GM12878 (cell line): Measurements from ENCODE around the gene GNA15. TPM values are rescaled to one million over a fixed set of nuclear protein-coding genes. Genes with fewer than 3 reads are reported as not detected.

ENCODE experiments used
- ATAC-seq: fragments of 200-7000 bp; cut with Tn5 transposase; 3 replicates; pipeline ENCODE4 v1.9.1; 2020; ENCODE audit warnings: mild to moderate bottlenecking, moderate library complexity
- BruUV-seq: library from RNA; stranded (reverse); fragments of 400-500 nt; replicated peaks from 2 replicates; lab custom pipeline; 2021; lab: Mats Ljungman, UMichigan
- CTCF ChIA-PET: fragments of 300-600 bp; sonication (Branson Sonifier 250); formaldehyde crosslinking; extraction: SDS; loops from one replicate; lab custom pipeline; 2021; ENCODE audit warnings: inconsistent platforms; lab: Yijun Ruan, JAX
- POLR2A ChIA-PET: fragments of 350-600 bp; formaldehyde crosslinking; extraction: SDS; loops from one replicate; lab custom pipeline; 2021; ENCODE audit warnings: inconsistent platforms; lab: Charles Lee
- RAD21 ChIA-PET: fragments of 300-600 bp; sonication (Branson Sonifier 250); formaldehyde crosslinking; loops from one replicate; lab custom pipeline; 2023; ENCODE audit warnings: antibody characterized with exemption; ENCODE audit not compliant: unreplicated experiment; lab: Charles Lee
- SMC1A ChIA-PET: fragments of 300-600 bp; sonication (Branson Sonifier 250); formaldehyde crosslinking; loops from one replicate; lab custom pipeline; 2023; ENCODE audit not compliant: unreplicated experiment, uncharacterized antibody; lab: Charles Lee
- DNase-seq: peaks from one replicate; pipeline ENCODE4 v3.0.0-alpha.2; 2011; ENCODE audit warnings: low read depth, low spot score
- FAIRE-seq: peaks from 3 replicates; lab custom pipeline; 2011; peaks lifted over from hg19 to GRCh38; lab: Jason Lieb, UNC
- H2AFZ ChIP-seq: 2 replicates; pipeline ENCODE4 v1.6.0; 2011; ENCODE audit warnings: low read depth, low read length, control low read depth; ENCODE audit not compliant: control insufficient read depth
- H3K27ac ChIP-seq: 2 replicates; pipeline ENCODE4 v1.5.1; 2011; ENCODE audit warnings: control low read depth; ENCODE audit not compliant: control insufficient read depth, insufficient read depth
- H3K27me3 ChIP-seq, 2 experiments: replicated peaks in 1 of 2; 2 replicates each; pipeline versions ENCODE4 v1.6.0 to v1.6.1; 2011; ENCODE audit warnings: low read length in 1 of 2; ENCODE audit not compliant: control insufficient read depth in 2 of 2, insufficient read depth in 2 of 2
- H3K36me3 ChIP-seq, 2 experiments: 2 replicates each; pipeline ENCODE4 v1.5.1; 2011; ENCODE audit warnings: low read length in 1 of 2; ENCODE audit not compliant: control insufficient read depth in 2 of 2, insufficient read depth in 2 of 2
- H3K4me1 ChIP-seq: 2 replicates; pipeline ENCODE4 v1.6.1; 2011; ENCODE audit warnings: mild to moderate bottlenecking, low read length, moderate library complexity, mixed read lengths; ENCODE audit not compliant: control insufficient read depth, insufficient read depth
- H3K4me2 ChIP-seq: 2 replicates; pipeline ENCODE4 v1.6.0; 2011; ENCODE audit warnings: control low read depth; ENCODE audit not compliant: control insufficient read depth, insufficient read depth
- H3K4me3 ChIP-seq: fragments of 200-600 bp; sonication (generic); 2 replicates; pipeline ENCODE4 v1.5.1; 2016
- H3K79me2 ChIP-seq: 2 replicates; pipeline ENCODE4 v1.6.0; 2011; ENCODE audit warnings: low read length; ENCODE audit not compliant: control insufficient read depth, insufficient read depth
- H3K9ac ChIP-seq: 2 replicates; pipeline ENCODE4 v1.8.0; 2011; ENCODE audit warnings: low read length, control low read depth, mixed read lengths; ENCODE audit not compliant: control insufficient read depth, insufficient read depth
- H3K9me3 ChIP-seq: replicated peaks from 3 replicates; pipeline ENCODE4 v1.5.1; 2011; ENCODE audit warnings: mild to moderate bottlenecking, low read length; ENCODE audit not compliant: control insufficient read depth, insufficient read depth
- H4K20me1 ChIP-seq: 2 replicates; pipeline ENCODE4 v1.6.0; 2011; ENCODE audit not compliant: control insufficient read depth, insufficient read depth
- BCL3 ChIP-seq: IDR thresholded peaks from 2 replicates; pipeline ENCODE4 v1.6.1; 2011; ENCODE audit warnings: borderline replicate concordance, low read depth, mild to moderate bottlenecking, moderate library complexity, low read length; ENCODE audit not compliant: insufficient read depth, poor library complexity, severe bottlenecking
- CBX5 ChIP-seq: sonication (generic); IDR thresholded peaks from 2 replicates; pipeline ENCODE4 v1.6.1; 2016; ENCODE audit warnings: low read depth, moderate library complexity, mild to moderate bottlenecking, inconsistent platforms
- DPF2 ChIP-seq: fragments of 450-650 bp; IDR thresholded peaks from 2 replicates; pipeline ENCODE4 v1.6.1; 2017; ENCODE audit warnings: mild to moderate bottlenecking
- ELK1 ChIP-seq: IDR thresholded peaks from 2 replicates; pipeline ENCODE4 v1.6.1; 2012; ENCODE audit warnings: low read depth, low read length, improper control_type of control experiment
- HDGF ChIP-seq: fragments of 450-650 bp; IDR thresholded peaks from 2 replicates; pipeline ENCODE4 v1.6.1; 2016; ENCODE audit warnings: antibody characterized with exemption
- IKZF1 ChIP-seq: fragments of 450-650 bp; conservative IDR thresholded peaks from 2 replicates; pipeline ENCODE4 v1.6.1; 2017; ENCODE audit warnings: antibody characterized with exemption, mild to moderate bottlenecking
- IKZF2 ChIP-seq, 2 experiments: fragments of 450-650 bp; IDR thresholded peaks; 2 replicates each; pipeline ENCODE4 v1.6.1; 2017; ENCODE audit warnings: mild to moderate bottlenecking in 2 of 2, moderate library complexity in 2 of 2
- NBN ChIP-seq: fragments of 450-650 bp; IDR thresholded peaks from 2 replicates; pipeline ENCODE4 v1.6.1; 2016
- PKNOX1 ChIP-seq: fragments of 450-650 bp; IDR thresholded peaks from 2 replicates; pipeline ENCODE4 v1.6.1; 2016; ENCODE audit warnings: mild to moderate bottlenecking
- SIX5 ChIP-seq: IDR thresholded peaks from 2 replicates; pipeline ENCODE4 v1.6.1; 2011; ENCODE audit warnings: mild to moderate bottlenecking, low read depth, low read length, moderate library complexity; ENCODE audit not compliant: severe bottlenecking
- SMARCA5 ChIP-seq: fragments of 450-650 bp; IDR thresholded peaks from 2 replicates; pipeline ENCODE4 v1.6.1; 2017; ENCODE audit warnings: mild to moderate bottlenecking
- SREBF2 ChIP-seq: IDR thresholded peaks from 2 replicates; pipeline ENCODE4 v1.6.1; 2012; ENCODE audit warnings: mild to moderate bottlenecking, low read length
- ZBTB33 ChIP-seq: fragments of 450-650 bp; IDR thresholded peaks from 2 replicates; pipeline ENCODE4 v1.6.1; 2017; ENCODE audit warnings: mild to moderate bottlenecking
- WGBS: methylation state at CpG from one replicate; pipeline ENCODE4 v1.1.6; 2016; ENCODE audit warnings: low lambda C conversion rate; ENCODE audit not compliant: insufficient replicate concordance, insufficient coverage; ENCODE audit errors: missing lambda C conversion rate; 5-methylcytosine and 5-hydroxymethylcytosine counted together
- in situ Hi-C: fragments of 300-500 bp; cut with MboI; formaldehyde crosslinking; loops from 9 replicates; pipeline ENCODE4 v1.14.3; 2018; ENCODE audit warnings: mixed read lengths
- intact Hi-C: fragments of 100-400 bp; cut with micrococcal nuclease; formaldehyde crosslinking; loops from one replicate; pipeline ENCODE4 v1.14.2; 2022; ENCODE audit not compliant: unreplicated experiment
- polyA plus RNA-seq, 11 experiments: library from polyadenylated mRNA; depleted of rRNA in 4 of 11; unstranded in 6 of 11; stranded (reverse) in 5 of 11; fragments of >200 nt; fragmentation: Nextera tagmentation in 4 of 11; fragmentation: Illumina TruSeq in 1 of 11; extraction: Ambion mirVana in 4 of 11; extraction: Trizol in 1 of 11; gene quantifications; 1 replicate in 1 of 11; 2 replicates in 10 of 11; pipeline versions ENCODE4 v1.2.1 to v1.2.3, GENCODE V29; 2011 to 2016; ENCODE audit warnings: inconsistent platforms in 2 of 11, missing spikeins in 2 of 11, low read depth in 1 of 11
- total RNA-seq, 4 experiments: library from RNA; depleted of rRNA in 3 of 4; stranded (reverse); fragments of >200 nt in 3 of 4; fragmentation: Illumina TruSeq in 1 of 4; extraction: Trizol in 1 of 4; gene quantifications; 2 replicates each; pipeline versions ENCODE4 v1.2.1 to v1.2.3, GENCODE V29; 2013 to 2021

The GNA15 gene
- total and polyA plus RNA-seq, 10 of the 15 experiments (the other 5 are each of a cell fraction or from before 2014, with no cell fraction given) = 0.42 to 18.0 (median 9.4) TPM

GRCh38 chr19:3142292-3142670 lies 6.4 kb downstream of the GNA15 start:
- POLR2A ChIA-PET = interaction anchor here (1.0 to 3.3 kb wide), 3 partner anchors 9 to 16 kb away, joined by 5 to 14 read pairs (median 8); no protein-coding TSS in a partner anchor
- Histone ChIP-seq H4K20me1 (no peaks in the 10 kb centered on the region), H3K27ac (peak overlapping the region; percentile 33; the same call in 1 of the 2 replicates), H3K79me2 (peaks cover 5% of the 10 kb centered on the region), H3K4me1 (peaks cover 23% of the 10 kb centered on the region), H3K4me2 (peak overlapping the region; percentile 36; the same call in 1 of the 2 replicates), H3K36me3 (no peaks in the 10 kb centered on the region), H2AFZ (peak overlapping the region; percentile 67; the same call in 1 of the 2 replicates), H3K27me3 (no peaks in the 10 kb centered on the region), H3K9me3 (no peaks in the 10 kb centered on the region; the same call in 2 of the 3 replicates), H3K4me3 (no peak overlapping the region), H3K9ac (no peak overlapping the region)
- CTCF ChIA-PET = interaction anchor here (1.3 to 8.9 kb wide), 3 partner anchors 12 to 22 kb away, joined by 3 to 117 read pairs (median 52); no protein-coding TSS in a partner anchor
- in situ Hi-C loops (no loop called here), intact Hi-C loops (no loop called here)
- ATAC-seq (no peak), DNase-seq (no peak)
- RAD21 ChIA-PET = interaction anchor here (0.5 to 1.0 kb wide), 2 partner anchors 10 to 42 kb away, joined by 3 to 4 read pairs; no protein-coding TSS in a partner anchor
- SMC1A ChIA-PET = interaction anchor here (1.1 to 3.2 kb wide), 4 partner anchors 9 to 18 kb away, joined by 3 to 14 read pairs (median 6); no protein-coding TSS in a partner anchor
- BruUV-seq = no TSS peak
- TF ChIP-seq ELK1 (no peak), DPF2 (no peak), ZBTB33 (no peak), SIX5 (no peak), NBN (no peak), IKZF2 (IDR thresholded peaks at IDR 0.05) (no peak), PKNOX1 (no peak), IKZF1 (no peak), CBX5 (no peak), SREBF2 (no peak), HDGF (no peak), SMARCA5 (no peak), BCL3 (no peak)
- TF ChIP-seq, all 136 proteins: peak for 0
- 42% methylated on average over 6 of the region's 6 CpGs for WGBS
- FAIRE-seq = no peak
